Measurements from ENCODE around the gene STRN. TPM values are rescaled to one million over a fixed set of nuclear protein-coding genes. Genes with fewer than 3 reads are reported as not detected.

The STRN gene
- total RNA-seq, 1 donor from 2014 or later, result 28.8 TPM

Other genes with a start within 250 kb of the STRN start
- gene HEATR5B, start 117.8 kb upstream of the STRN start, total RNA-seq, result 15.7 and 16.0 TPM in 2 replicates
- 16.6 and 17.6 TPM in 2 replicates for gene GPATCH11, start 118.0 kb upstream of the STRN start, total RNA-seq
- 40.5 and 41.9 TPM in 2 replicates for gene EIF2AK2, start 190.4 kb upstream of the STRN start, total RNA-seq
- gene SULT6B1, start 222.1 kb upstream of the STRN start, total RNA-seq, result not detected in 2 replicates
- gene CEBPZOS, start 230.0 kb upstream of the STRN start, total RNA-seq, result 39.5 and 45.3 TPM in 2 replicates

Data from activated T-helper 1 cell treated with anti-CD3 and anti-CD28 coated beads, Interleukin-12 subunit alpha, Interleukin-12 subunit beta, Interleukin-2, Interleukin-4 antibody, amounts not matched to agents 30 ng/mL and 10 ng/mL and 1 ng/mL, durations not matched to agents 14 hours and 24 hours and 36 hours (primary cell).